Stomach (tissue), 4 donors: Measurements from ENCODE around the gene PNPLA5.

Source experiments
- CTCF ChIP-seq, 7 experiments: fragments of 450-650 bp in 4 of 7; fragments of 200-600 bp in 3 of 7; sonication (generic) in 3 of 7; IDR thresholded peaks; one replicate each; pipeline ENCODE4 v1.5.1; 2016 to 2019; ENCODE audit warnings: antibody characterized with exemption in 7 of 7, control low read depth in 2 of 7, mild to moderate bottlenecking in 1 of 7
- EP300 ChIP-seq: sonication (generic); formaldehyde crosslinking; IDR thresholded peaks from one replicate; pipeline ENCODE4 v1.6.1; 2017; ENCODE audit warnings: antibody characterized with exemption

GRCh38 chr22:43887391-43887790, 4.4 kb downstream of the PNPLA5 start:
- TF ChIP-seq EP300: no peak
- TF ChIP-seq CTCF (IDR thresholded peaks at IDR 0.05): no peak
